Measurements from ENCODE around the gene RRAD. TPM values are rescaled to one million over a fixed set of nuclear protein-coding genes. Genes with fewer than 3 reads are reported as not detected.
"Not testable (repeated sequence)": the region's sequence is repeated elsewhere in the genome, so short reads cannot be mapped to it uniquely, and the experiment has no call there.

Gene RRAD
- 15.8 TPM for polyA plus RNA-seq (2012; ENCODE audit: insufficient read depth, insufficient read length, low read depth)

GRCh38 chr16:66925322-66925840 is at the start of gene RRAD:
Gene RRAD (minus strand): TSS chr16:66925535. CDS start chr16:66925179, 356 bp downstream.
- peaks cover 16% of the 10 kb centered on the region for H3K4me1 ChIP-seq
- TF ChIP-seq CTCF (IDR thresholded peaks at IDR 0.05; ENCODE audit: low read depth, low read length) = no peak

GRCh38 chr16:66974932-66975246 is 49.6 kb upstream of the RRAD start:
- not testable (repeated sequence) for DNase-seq; H3K4me1 ChIP-seq; H3K27me3 ChIP-seq; H3K36me3 ChIP-seq; H3K9me3 ChIP-seq; H3K4me3 ChIP-seq (ENCODE audit: low read depth, low read length)

More at GRCh38 chr16:66925322-66925840, at the start of gene RRAD:
- Histone ChIP-seq H3K4me3 (ENCODE audit: low read depth, low read length) (peak within 1 kb of the TSS; percentile 12), H3K36me3 (no peaks in the 10 kb centered on the region), H3K27me3 (peaks cover 5% of the 10 kb centered on the region; the same call in 1 of the 2 replicates), H3K9me3 (no peaks in the 10 kb centered on the region)
- DNase-seq = no peak

GRCh38 chr16:66974156-66974931 is 49.0 kb upstream of the RRAD start:
- not testable (repeated sequence) for H3K36me3 ChIP-seq; H3K4me3 ChIP-seq (ENCODE audit: low read depth, low read length); DNase-seq; H3K4me1 ChIP-seq; H3K9me3 ChIP-seq; H3K27me3 ChIP-seq

- DNase-seq = no peak
- no peak overlapping the region for H3K4me3 ChIP-seq (ENCODE audit: low read depth, low read length)
These were observed 48.4 kb upstream of the RRAD start for GRCh38 chr16:66973716-66974115.

GRCh38 chr16:66972983-66973382 is 47.6 kb upstream of the RRAD start:
- DNase-seq = no peak
- no peaks in the 10 kb centered on the region for H3K9me3 ChIP-seq
- TF ChIP-seq CTCF (IDR thresholded peaks at IDR 0.05; ENCODE audit: low read depth, low read length) = no peak
- H3K27me3 ChIP-seq = no peaks in the 10 kb centered on the region
- no peaks in the 10 kb centered on the region for H3K36me3 ChIP-seq
- no peak overlapping the region for H3K4me3 ChIP-seq (ENCODE audit: low read depth, low read length)
- peaks cover 8% of the 10 kb centered on the region; the same call in 1 of the 2 replicates for H3K4me1 ChIP-seq

More at GRCh38 chr16:66973716-66974115, 48.4 kb upstream of the RRAD start:
- Histone ChIP-seq H3K36me3 (no peaks in the 10 kb centered on the region), H3K9me3 (no peaks in the 10 kb centered on the region), H3K27me3 (no peaks in the 10 kb centered on the region), H3K4me1 (peaks cover 8% of the 10 kb centered on the region; the same call in 1 of the 2 replicates)
- TF ChIP-seq CTCF (IDR thresholded peaks at IDR 0.05; ENCODE audit: low read depth, low read length) = no peak

GRCh38 chr16:66970775-66971720 is 45.7 kb upstream of the RRAD start:
- Histone ChIP-seq H3K9me3 (no peaks in the 10 kb centered on the region), H3K4me3 (ENCODE audit: low read depth, low read length) (no peak overlapping the region), H3K4me1 (no peaks in the 10 kb centered on the region), H3K27me3 (no peaks in the 10 kb centered on the region), H3K36me3 (no peaks in the 10 kb centered on the region)
- no peak for TF ChIP-seq CTCF (IDR thresholded peaks at IDR 0.05; ENCODE audit: low read depth, low read length)
- no peak for DNase-seq

Data from BE2C (cell line).